PC-9 (cell line): ENCODE results near the gene ST3GAL2.

Source experiments
- CTCF ChIP-seq: fragments of 200-600 bp; sonication (generic); conservative IDR thresholded peaks from 2 replicates; pipeline ENCODE4 v1.6.1; 2017; ENCODE audit warnings: mixed run types, antibody characterized with exemption, mild to moderate bottlenecking, moderate library complexity
- EZH2 ChIP-seq: fragments of 200-600 bp; sonication (generic); IDR thresholded peaks from 2 replicates; pipeline ENCODE4 v1.8.0; 2017; ENCODE audit warnings: antibody characterized with exemption, low read depth

- TF ChIP-seq EZH2: no peak
- no peak for TF ChIP-seq CTCF
Observed at GRCh38 chr16:70476272-70477020, 37.5 kb upstream of the ST3GAL2 start.
